Measurements from ENCODE around the gene FBXO47. TPM values are rescaled to one million over a fixed set of nuclear protein-coding genes. Genes with fewer than 3 reads are reported as not detected.

The FBXO47 gene
- total and polyA plus RNA-seq, 2 donors (not counting 3 experiments of a cell fraction or from before 2014, with no cell fraction given) = not detected

DNA sequence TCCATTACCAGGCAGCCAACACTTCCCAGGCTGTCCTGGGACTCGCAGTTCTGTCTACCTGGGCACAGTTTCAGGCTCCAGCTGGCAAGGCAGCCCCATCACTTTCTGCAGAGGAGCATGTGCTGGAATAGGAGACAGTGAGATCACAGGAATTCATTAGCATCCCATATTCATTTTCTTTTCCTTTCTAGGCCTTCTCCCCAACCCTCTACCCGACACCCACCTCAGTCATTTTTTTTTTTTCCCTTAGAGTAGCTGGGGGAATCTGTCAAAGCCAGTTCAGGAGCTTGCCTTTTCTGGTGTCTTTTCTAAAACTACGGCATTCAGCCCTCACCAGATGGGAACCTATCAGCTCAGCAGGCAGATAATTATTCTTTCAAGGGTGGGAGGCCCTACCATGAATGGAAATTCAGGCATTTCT is 42.4 kb upstream of the FBXO47 start:
- Histone ChIP-seq H3K27ac (ENCODE audit: insufficient read depth, low read depth, low read length) (no peak overlapping the region), H3K27me3 (ENCODE audit: control insufficient read depth in 2 of 2, insufficient read depth in 2 of 2, low read length in 2 of 2) (peaks cover 2% of the 10 kb centered on the region in 2 experiments), H3K4me1 (ENCODE audit: control insufficient read depth, extremely low read depth, insufficient read depth, low read length) (peaks cover 6% of the 10 kb centered on the region), H3K36me3 (ENCODE audit: control insufficient read depth in 2 of 2, extremely low read depth in 1 of 2, insufficient read depth in 2 of 2, low read length in 2 of 2) (no peaks in the 10 kb centered on the region), H3K79me2 (ENCODE audit: control insufficient read depth, insufficient read depth, low read length) (no peaks in the 10 kb centered on the region), H3K9me3 (replicated peaks; ENCODE audit: control insufficient read depth, insufficient read depth, low read length) (no peaks in the 10 kb centered on the region), H4K20me1 (replicated peaks; ENCODE audit: control insufficient read depth, extremely low read depth, insufficient read depth, low read length) (no peaks in the 10 kb centered on the region), H2AFZ (ENCODE audit: low read depth, low read length) (no peak overlapping the region), H3K9me1 (replicated peaks; ENCODE audit: control insufficient read depth, extremely low read depth, insufficient read depth, low read length) (no peaks in the 10 kb centered on the region), H3K4me3 (replicated peaks in 1 of 3; ENCODE audit: insufficient read depth in 1 of 3, low read depth in 1 of 3, low read length in 3 of 3) (no peak overlapping the region), H3K4me2 (ENCODE audit: insufficient read depth, low read length) (no peak overlapping the region), H3K9ac (replicated peaks; ENCODE audit: extremely low read depth, insufficient read depth, low read length) (no peak overlapping the region)
- ChIA-PET CTCF (interaction anchor here (0.9 to 2.2 kb wide), 3 partner anchors 9 to 26 kb away, joined by 3 to 11 read pairs (median 4); no protein-coding TSS in a partner anchor), POLR2A (no interaction called here)
- DNase-seq (ENCODE audit: low read depth, low spot score) = no peak
- FAIRE-seq = no peak
- no peak for TF ChIP-seq GATA2 (IDR thresholded peaks at IDR 0.05; ENCODE audit: insufficient read depth, insufficient read length, low read depth, low read length)
- no TSS peak for BruUV-seq (replicated peaks)
- dilution Hi-C loops (cut with MboI; ENCODE audit: extremely low pct_ligation_motif_present, low sequenced_read_pairs) (no loop called here), intact Hi-C loops (cut with micrococcal nuclease) (no loop called here)

DNA sequence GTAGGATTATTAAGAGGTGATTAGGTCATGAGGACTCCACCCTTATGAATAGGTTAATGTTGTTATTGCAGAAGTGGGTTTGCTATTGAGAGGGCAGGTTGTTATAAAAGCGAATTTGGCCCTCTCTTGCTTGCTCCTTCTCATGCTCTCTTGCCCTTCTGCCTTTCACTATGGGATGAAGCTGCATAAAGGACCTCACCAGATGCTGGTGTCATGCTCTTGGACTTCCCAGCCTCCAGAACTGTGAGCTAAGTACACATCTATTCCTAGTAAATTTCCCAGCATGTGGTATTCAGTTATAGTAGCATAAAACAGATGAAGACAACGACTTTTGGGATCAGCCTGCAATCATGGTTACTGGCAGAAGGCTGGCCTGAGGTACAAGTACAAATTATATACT is 41.4 kb upstream of the FBXO47 start:
- intact Hi-C loops (cut with micrococcal nuclease) = no loop called here
- CTCF ChIA-PET = interaction anchor here (0.8 to 2.2 kb wide), 2 partner anchors 25 to 113 kb away, joined by 3 to 11 read pairs; no protein-coding TSS in a partner anchor
- TF ChIP-seq FOS (IDR thresholded peaks at IDR 0.05; ENCODE audit: borderline replicate concordance, insufficient read depth, low read length) = no peak
- no peak for TF ChIP-seq EZH2 (IDR thresholded peaks at IDR 0.05; ENCODE audit: borderline replicate concordance, low read depth, low read length, severe bottlenecking)
- TF ChIP-seq, protein P1, sequence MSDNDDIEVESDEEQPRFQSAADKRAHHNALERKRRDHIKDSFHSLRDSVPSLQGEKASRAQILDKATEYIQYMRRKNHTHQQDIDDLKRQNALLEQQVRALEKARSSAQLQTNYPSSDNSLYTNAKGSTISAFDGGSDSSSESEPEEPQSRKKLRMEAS (IDR thresholded peaks at IDR 0.05; ENCODE audit: insufficient read depth, insufficient read length) = no peak
- no peak for TF ChIP-seq POLR2AphosphoS5 (IDR thresholded peaks at IDR 0.05; ENCODE audit: insufficient read depth, low read depth, low read length)

More for the DNA sequence above, 41.4 kb upstream of the FBXO47 start:
- POLR2A ChIA-PET = no interaction called here
- DNase-seq (ENCODE audit: low read depth, low spot score) = no peak
- Histone ChIP-seq H3K4me2 (ENCODE audit: insufficient read depth, low read length) (no peak overlapping the region), H3K27me3 (ENCODE audit: control insufficient read depth in 2 of 2, insufficient read depth in 2 of 2, low read length in 2 of 2) (peaks cover 2% of the 10 kb centered on the region in 2 experiments), H3K4me3 (replicated peaks in 1 of 3; ENCODE audit: insufficient read depth in 1 of 3, low read depth in 1 of 3, low read length in 3 of 3) (no peak overlapping the region), H3K9me1 (replicated peaks; ENCODE audit: control insufficient read depth, extremely low read depth, insufficient read depth, low read length) (no peaks in the 10 kb centered on the region), H3K27ac (ENCODE audit: insufficient read depth, low read depth, low read length) (no peak overlapping the region), H2AFZ (ENCODE audit: low read depth, low read length) (no peak overlapping the region), H3K36me3 (ENCODE audit: control insufficient read depth in 2 of 2, extremely low read depth in 1 of 2, insufficient read depth in 2 of 2, low read length in 2 of 2) (no peaks in the 10 kb centered on the region), H4K20me1 (replicated peaks; ENCODE audit: control insufficient read depth, extremely low read depth, insufficient read depth, low read length) (no peaks in the 10 kb centered on the region), H3K9ac (replicated peaks; ENCODE audit: extremely low read depth, insufficient read depth, low read length) (no peak overlapping the region), H3K79me2 (ENCODE audit: control insufficient read depth, insufficient read depth, low read length) (no peaks in the 10 kb centered on the region), H3K9me3 (replicated peaks; ENCODE audit: control insufficient read depth, insufficient read depth, low read length) (no peaks in the 10 kb centered on the region), H3K4me1 (ENCODE audit: control insufficient read depth, extremely low read depth, insufficient read depth, low read length) (no peaks in the 10 kb centered on the region)
- no TSS peak for BruUV-seq (replicated peaks)
- no peak for FAIRE-seq
- dilution Hi-C loops (cut with MboI; ENCODE audit: extremely low pct_ligation_motif_present, low sequenced_read_pairs) = no loop called here

Data from endothelial cell of umbilical vein (primary cell).